Mesenteric fat pad (tissue), 1 donor: Measurements from ENCODE around the gene LRRC4. TPM values are rescaled to one million over a fixed set of nuclear protein-coding genes. Genes with fewer than 3 reads are reported as not detected.

Source experiments
- DNase-seq: peaks from one replicate; pipeline ENCODE4 v3.0.0-alpha.2; 2020; ENCODE audit warnings: low spot score
- total RNA-seq: library from RNA; stranded (reverse); fragmentation: NEBNext Ultra II Directional; extraction: Animal tissue kit (Norgen Biotek cat#: 25700); gene quantifications from one replicate; pipeline ENCODE4 v1.2.1, GENCODE V29; 2021
- donor health status: DM: yes; HTN: yes; CAD: no.

The LRRC4 gene
- total RNA-seq, 1 donor from 2014 or later, result 6.5 TPM

DNA sequence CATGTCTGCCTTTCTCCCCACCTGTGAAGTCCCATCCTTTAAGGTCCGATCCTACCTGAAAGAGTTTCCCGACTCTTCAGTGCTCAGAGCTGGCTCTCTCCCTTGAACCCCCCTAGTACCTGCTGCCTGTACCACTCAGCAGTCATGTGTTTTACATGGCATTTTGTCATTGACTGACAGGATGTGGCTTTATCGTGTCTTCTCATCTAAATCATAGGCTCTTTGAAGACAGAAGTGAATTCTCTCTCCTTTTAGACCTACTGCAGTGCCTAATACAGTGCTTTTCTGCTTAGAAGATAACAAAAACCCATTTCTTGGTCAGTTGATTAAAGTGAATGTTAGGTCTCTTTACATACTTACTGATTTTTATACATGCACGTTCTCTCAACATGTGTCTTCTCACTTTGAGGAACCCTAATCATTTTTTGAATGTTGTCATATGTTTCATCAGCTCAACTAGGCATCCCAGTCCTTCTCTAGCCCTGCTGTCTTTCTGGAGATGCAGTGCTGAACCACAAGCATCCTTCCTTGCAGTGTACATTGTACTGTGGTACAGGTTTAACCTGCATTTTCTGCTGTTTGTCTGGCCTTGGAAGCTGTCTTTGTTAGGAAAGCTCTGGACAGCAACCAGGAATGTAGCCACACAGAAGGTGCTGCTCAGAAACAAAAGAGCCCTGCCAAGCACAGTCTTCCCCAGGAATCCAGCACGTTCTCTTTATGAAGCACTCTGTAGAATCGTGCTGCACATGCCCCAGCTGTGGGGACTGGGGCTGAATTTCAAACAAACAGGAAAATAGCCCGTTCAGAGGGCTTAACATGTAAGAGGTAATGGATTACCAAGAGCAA, 28.1 kb upstream of the LRRC4 start:
- no peak for DNase-seq

DNA sequence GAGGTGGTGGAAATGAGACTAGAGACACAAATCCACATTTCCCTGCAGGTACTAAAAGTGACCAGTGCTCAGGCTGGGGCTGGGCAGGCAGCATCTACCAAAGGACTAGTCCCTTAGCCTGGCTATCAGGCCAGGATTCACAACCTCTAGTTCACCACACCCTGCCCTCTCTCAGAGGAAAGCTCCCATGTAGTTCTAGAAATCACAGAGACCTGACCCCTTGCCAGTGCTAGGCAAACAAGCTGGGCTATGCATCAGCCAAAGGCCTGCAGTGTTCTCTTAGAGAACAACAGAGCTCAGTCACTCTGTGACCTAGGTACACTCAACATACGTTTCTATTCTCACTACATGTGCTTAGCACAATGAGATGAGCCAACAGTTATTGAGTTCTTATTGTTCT, 26.7 kb upstream of the LRRC4 start:
- DNase-seq, result no peak

DNA sequence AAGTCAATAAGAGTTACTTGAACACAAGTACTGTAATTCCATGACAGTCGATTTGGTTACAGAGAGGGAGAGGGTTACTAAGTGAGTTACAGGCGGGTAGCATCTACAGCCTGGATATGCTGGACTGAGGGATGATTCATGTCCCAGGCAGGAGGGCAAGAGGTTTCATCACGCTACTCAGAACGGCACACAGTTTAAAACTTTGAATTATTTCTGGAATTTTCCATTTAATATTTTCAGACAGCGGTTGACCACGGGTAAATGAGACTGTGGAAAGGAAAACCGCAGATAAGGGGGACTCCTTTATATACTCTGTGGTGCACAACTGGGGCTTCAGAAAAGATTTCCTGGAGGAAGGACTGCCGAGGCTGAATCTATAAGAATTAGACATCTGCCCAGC, 25.7 kb upstream of the LRRC4 start:
- DNase-seq, result no peak

DNA sequence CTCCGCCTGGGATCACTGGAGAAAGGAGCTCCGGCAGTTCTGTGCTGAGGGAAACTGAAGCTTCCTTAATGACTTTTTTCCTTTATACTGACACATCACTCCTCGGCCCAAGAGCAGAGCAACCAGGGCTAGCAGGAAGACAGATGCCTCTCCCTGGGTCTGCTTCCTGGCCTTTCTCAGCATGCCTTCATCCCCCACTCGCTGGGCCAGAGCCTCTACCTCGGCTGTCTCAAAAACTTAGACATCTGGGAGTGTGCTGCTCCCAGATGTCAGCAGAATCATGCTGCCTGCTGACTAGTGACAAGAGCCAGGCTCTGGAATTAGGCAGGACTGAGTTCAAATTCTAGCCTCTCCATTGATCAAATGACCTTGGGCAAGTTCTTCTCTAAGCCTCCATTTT, 24.4 kb upstream of the LRRC4 start:
- no peak for DNase-seq

- DNase-seq, result no peak
Observed at GRCh38 chr7:128054511-128054910, 23.3 kb upstream of the LRRC4 start.

DNA sequence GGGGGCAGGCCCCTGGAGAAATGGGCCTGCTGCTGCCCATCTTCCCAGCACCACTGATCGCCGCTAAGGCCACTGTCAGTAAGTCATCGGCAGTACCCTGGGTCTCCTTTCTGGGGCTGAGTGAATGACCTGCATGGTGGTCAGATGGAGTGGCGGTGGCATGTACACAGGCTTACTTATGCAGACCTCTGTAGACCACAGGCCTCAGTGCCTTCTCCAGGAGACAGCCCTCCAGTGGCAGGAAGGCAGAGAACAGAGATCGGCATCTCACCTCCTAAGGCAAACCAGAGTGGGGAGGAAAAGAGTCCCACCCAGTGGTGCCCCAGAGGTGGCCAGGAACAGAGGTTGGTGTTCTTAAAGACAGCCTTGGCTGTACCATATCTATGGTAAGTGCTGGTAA, 22.8 kb upstream of the LRRC4 start:
- DNase-seq, result no peak

- no peak for DNase-seq
Observed at GRCh38 chr7:128053023-128053422, 21.8 kb upstream of the LRRC4 start.

GRCh38 chr7:128052404-128052803, 21.2 kb upstream of the LRRC4 start:
- DNase-seq, result no peak

DNA sequence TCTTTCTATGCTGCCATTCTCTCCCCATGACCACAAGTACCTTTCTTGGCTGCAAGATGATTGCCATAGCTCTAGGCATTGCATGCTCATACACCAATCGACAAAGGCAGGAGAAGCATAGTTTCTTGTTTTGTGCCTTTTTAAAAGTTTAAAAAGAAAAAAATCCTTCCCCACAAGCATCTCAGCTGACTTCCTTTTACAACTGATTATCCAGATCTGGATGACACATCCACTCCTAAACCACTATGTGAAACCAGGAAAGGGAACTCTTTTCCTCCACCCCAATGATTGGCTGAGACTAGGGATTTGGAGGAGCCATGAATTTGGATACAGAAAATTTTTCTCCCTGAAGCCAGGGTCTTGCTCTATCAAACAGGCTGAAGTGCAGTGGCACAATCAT, 14.5 kb upstream of the LRRC4 start:
- no peak for DNase-seq

GRCh38 chr7:128045158-128045557, 13.9 kb upstream of the LRRC4 start:
- no peak for DNase-seq

- DNase-seq, result no peak
Observed at GRCh38 chr7:128044064-128044463, 12.8 kb upstream of the LRRC4 start.

DNA sequence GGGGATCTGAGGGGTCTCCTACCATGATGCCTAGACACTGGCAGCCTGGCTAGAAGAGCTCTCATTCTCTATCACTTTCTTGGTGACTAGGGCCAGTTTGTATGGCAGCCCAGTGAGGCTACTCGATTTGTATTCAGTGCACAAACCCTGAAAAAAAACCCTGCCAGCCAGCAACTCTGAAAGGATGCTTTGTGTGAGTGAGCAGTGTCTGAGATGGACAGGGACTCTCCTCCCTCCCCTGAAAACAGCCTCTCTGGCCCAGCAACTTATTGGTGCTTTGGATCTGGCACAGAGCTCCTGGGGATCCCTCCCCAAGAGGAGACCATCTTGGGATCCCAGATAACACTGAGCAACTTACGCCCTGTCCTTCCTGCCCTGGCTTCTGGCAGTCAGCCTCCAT, 10.8 kb upstream of the LRRC4 start:
- DNase-seq, result no peak

- no peak for DNase-seq
Observed at GRCh38 chr7:128041203-128041602, 10.0 kb upstream of the LRRC4 start.

- DNase-seq, result no peak
Observed at GRCh38 chr7:128040205-128040604, 9.0 kb upstream of the LRRC4 start.

GRCh38 chr7:128039544-128039953, 8.3 kb upstream of the LRRC4 start:
- DNase-seq, result no peak

- DNase-seq, result no peak
Observed at GRCh38 chr7:128037880-128038619, 6.8 kb upstream of the LRRC4 start.

DNA sequence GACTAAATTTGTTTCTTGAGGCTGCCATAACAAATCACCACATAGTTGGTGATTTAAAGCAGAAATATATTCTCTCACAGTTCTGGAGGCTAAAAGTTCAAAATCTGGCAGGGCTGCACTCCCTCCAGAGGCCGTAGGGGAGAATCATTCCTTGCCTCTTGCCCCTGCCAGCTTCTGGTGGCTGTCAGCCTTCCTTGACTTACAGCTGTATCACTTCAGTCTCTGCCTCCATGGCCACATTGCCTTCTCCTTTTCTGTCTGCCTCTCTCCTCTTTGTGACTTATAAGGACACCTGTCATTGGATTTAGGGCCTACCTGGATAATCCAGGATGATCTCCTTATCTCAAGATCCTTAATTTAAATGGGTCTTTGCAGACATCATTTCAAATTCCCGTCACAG, 5.8 kb upstream of the LRRC4 start:
- DNase-seq, result no peak

DNA sequence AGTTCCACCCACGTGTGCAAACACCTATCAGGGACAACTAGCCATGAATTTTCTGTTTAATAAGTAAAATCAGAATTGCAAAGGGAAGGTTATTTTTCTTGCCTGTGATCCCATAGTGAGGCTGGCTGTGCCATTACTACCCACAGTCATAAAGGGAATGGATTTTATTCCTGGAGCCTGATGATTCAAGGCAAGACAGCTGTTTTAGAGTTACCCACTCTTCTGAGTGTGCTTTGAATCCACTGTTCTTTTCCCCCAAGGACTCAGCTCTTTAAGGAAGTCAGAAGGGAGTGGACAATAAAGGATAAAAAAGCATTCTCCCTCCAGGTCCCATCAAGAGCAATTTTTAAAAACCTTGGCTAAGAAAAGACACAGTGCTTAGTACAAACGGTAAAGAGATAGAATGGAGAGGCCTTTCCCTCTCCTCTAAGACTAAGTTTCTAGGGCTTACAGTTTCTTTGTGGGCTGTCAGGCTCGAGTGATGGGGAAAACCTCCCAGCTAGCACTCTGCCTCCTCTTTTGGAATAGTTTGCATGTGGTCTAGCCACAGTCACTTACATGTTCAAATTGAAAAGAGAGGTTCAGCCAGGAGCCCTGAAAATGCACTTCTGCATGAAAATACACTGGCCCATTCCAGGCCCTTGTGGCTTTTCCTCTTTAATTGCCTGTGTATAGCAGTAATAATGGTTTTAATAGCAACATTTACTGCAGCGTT, 5.1 kb upstream of the LRRC4 start:
- no peak for DNase-seq

DNA sequence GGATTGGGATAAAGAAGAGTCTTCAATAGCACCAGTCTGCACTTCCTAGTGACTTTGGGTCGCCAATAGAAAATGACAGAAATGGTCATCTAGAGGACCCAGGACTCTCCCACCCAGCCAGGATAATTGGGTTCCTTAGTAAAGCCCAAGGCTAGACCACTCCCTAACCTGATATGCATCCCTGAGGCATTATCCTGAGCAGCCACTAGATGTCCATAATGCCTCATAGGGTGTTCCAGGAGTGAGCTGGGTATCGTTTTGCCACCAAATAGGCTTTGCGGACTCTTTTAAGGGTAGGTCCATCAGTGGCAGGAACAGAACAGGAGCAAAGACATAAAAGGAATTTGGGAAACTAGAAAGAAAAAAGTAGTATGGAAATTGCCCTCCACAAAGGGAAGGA, 4.5 kb upstream of the LRRC4 start:
- no peak for DNase-seq

DNA sequence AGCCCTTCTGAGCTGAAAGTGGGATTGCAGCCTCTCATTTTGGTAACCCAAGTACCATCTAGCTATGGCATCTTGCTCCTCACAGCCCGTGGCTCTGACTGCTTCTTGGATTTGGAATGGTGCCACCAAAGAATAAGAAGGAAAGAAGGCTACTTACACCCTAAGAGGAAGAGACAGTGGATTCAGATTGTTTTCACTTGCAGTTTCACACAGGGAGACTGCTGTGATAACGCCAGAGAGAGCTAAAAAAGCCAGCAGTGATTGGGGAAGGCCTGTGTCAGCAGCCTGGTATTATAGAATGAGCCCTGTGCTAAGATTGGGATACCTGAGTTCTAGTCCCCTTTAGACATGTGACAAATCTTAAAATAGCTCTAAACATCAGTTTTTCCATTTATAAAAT, 3.6 kb upstream of the LRRC4 start:
- no peak for DNase-seq

DNA sequence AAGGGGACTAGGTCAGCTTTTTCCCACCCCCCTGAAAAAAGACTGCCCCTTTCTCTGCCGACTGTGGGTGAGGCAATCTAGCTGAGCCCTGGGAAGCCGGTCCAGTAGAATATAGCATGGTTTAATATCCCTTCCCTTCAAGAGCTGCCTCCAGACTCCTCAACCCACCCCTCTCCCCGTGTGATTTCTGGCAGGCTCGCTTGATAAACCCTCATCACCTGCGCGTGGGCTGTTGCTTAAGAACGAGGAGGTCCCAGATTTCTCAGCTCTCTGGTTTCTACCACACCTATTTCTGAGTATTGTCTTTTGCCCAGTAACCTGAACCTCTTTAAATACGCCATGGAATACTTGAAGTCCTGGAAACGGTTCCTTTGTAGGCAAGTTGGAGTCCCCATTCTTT, 2.0 kb upstream of the LRRC4 start:
- DNase-seq, result no peak

- DNase-seq, result no peak
Observed at GRCh38 chr7:128032605-128033235, 1.5 kb upstream of the LRRC4 start.
